Caco-2 (cell line): ENCODE data around the gene RIF1. TPM values are rescaled to one million over a fixed set of nuclear protein-coding genes. Genes with fewer than 3 reads are reported as not detected.

Source experiments
- BruUV-seq: library from RNA; stranded (reverse); fragments of 400-500 nt; replicated peaks from 2 replicates; lab custom pipeline; 2021; lab: Mats Ljungman, UMichigan
- CTCF ChIA-PET: fragments of 300-600 bp; sonication (Branson Sonifier 250); formaldehyde crosslinking; loops from one replicate; lab custom pipeline; 2022; ENCODE audit warnings: antibody characterized with exemption; lab: Charles Lee
- POLR2A ChIA-PET: fragments of 300-600 bp; sonication (Branson Sonifier 250); formaldehyde crosslinking; loops from one replicate; lab custom pipeline; 2022; ENCODE audit warnings: antibody characterized with exemption; lab: Charles Lee
- DNase-seq, 2 experiments: peaks; one replicate each; pipeline versions ENCODE4 v3.0.0 to v3.0.0-alpha.2; 2020 to 2022
- H3K27me3 ChIP-seq: replicated peaks from 2 replicates; pipeline ENCODE4 v1.6.0; 2011; ENCODE audit warnings: low read length; ENCODE audit not compliant: control insufficient read depth, insufficient read depth
- H3K36me3 ChIP-seq: 2 replicates; pipeline ENCODE4 v1.5.1; 2011; ENCODE audit warnings: low read length; ENCODE audit not compliant: control insufficient read depth, insufficient read depth
- H3K4me1 ChIP-seq: fragments of 250-450 bp; sonication (Bioruptor Pico); 2 replicates; pipeline ENCODE4 v1.5.1; 2020; ENCODE audit warnings: mild to moderate bottlenecking
- H3K4me3 ChIP-seq: 2 replicates; pipeline ENCODE4 v1.5.1; 2011; ENCODE audit warnings: low read depth, mild to moderate bottlenecking, control low read depth, low read length
- H3K9me3 ChIP-seq: fragments of 250-450 bp; sonication (Bioruptor Pico); 2 replicates; pipeline ENCODE4 v1.5.1; 2020; ENCODE audit warnings: mild to moderate bottlenecking, moderate library complexity
- H3K27ac Mint-ChIP-seq: one replicate; pipeline ENCODE4 v1.8.0; 2022; ENCODE audit warnings: mixed read lengths; ENCODE audit not compliant: unreplicated experiment
- H3K27me3 Mint-ChIP-seq: one replicate; pipeline ENCODE4 v1.8.0; 2022; ENCODE audit warnings: mixed read lengths; ENCODE audit not compliant: insufficient read depth, unreplicated experiment
- H3K36me3 Mint-ChIP-seq: one replicate; pipeline ENCODE4 v1.8.0; 2022; ENCODE audit warnings: mild to moderate bottlenecking, mixed read lengths; ENCODE audit not compliant: insufficient read depth, unreplicated experiment
- H3K4me1 Mint-ChIP-seq: one replicate; pipeline ENCODE4 v1.8.0; 2022; ENCODE audit warnings: low read depth, mixed read lengths; ENCODE audit not compliant: unreplicated experiment
- H3K4me3 Mint-ChIP-seq: one replicate; pipeline ENCODE4 v1.8.0; 2022; ENCODE audit warnings: mild to moderate bottlenecking, moderate library complexity, mixed read lengths; ENCODE audit not compliant: unreplicated experiment
- H3K9me3 Mint-ChIP-seq: one replicate; pipeline ENCODE4 v1.8.0; 2022; ENCODE audit warnings: mixed read lengths; ENCODE audit not compliant: unreplicated experiment
- intact Hi-C: fragments of 100-400 bp; cut with micrococcal nuclease; formaldehyde crosslinking; loops from one replicate; pipeline ENCODE4 v1.10.0; 2022; ENCODE audit not compliant: unreplicated experiment
- total RNA-seq: library from RNA; stranded (reverse); gene quantifications from 2 replicates; pipeline ENCODE4 v1.2.3, GENCODE V29; 2022
- TF ChIP-seq, protein P1 (sequence below), 2 experiments: fragments of 200-600 bp in 1 of 2; IDR thresholded peaks; 1 replicate in 1 of 2; 2 replicates in 1 of 2; pipeline versions ENCODE4 v1.5.1 to v1.8.0; 2011 to 2022; ENCODE audit warnings: antibody characterized with exemption in 1 of 2, control low read depth in 1 of 2, inconsistent platforms in 1 of 2, low read depth in 1 of 2, low read length in 1 of 2, mild to moderate bottlenecking in 1 of 2, moderate library complexity in 1 of 2; ENCODE audit not compliant: insufficient read depth in 1 of 2, severe bottlenecking in 1 of 2, unreplicated experiment in 1 of 2

RIF1 gene
- total RNA-seq, 1 experiment from 2014 or later: 63.9 TPM

DNA sequence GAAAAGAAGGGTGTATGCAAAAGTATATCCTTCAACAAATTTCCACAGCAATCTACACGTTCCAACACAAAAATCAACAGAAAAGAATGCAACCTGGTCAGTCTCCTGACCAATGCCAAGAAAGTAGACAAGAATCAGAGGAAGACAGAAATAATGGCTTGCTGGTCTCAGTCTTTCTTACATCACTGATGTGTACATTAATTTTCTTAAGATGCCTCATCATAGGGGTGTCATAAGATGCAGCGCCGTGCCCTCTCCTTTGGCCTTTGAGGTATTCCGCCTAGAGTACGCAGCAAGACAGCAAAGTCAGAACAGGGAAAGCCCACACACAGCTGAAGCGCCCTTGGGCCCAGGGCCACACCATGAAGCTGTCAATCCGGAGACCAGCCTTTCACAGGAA is 112.9 kb downstream of the RIF1 start:
- no peaks in the 10 kb centered on the region for H3K9me3 Mint-ChIP-seq
- H3K36me3 ChIP-seq: no peaks in the 10 kb centered on the region
- no peak for DNase-seq
- no peaks in the 10 kb centered on the region for H3K9me3 ChIP-seq
- H3K27me3 Mint-ChIP-seq: no peaks in the 10 kb centered on the region
- no peaks in the 10 kb centered on the region for H3K36me3 Mint-ChIP-seq
- CTCF ChIA-PET: no interaction called here
- no peaks in the 10 kb centered on the region for H3K4me1 Mint-ChIP-seq
- no TSS peak for BruUV-seq
- TF ChIP-seq, protein P1, sequence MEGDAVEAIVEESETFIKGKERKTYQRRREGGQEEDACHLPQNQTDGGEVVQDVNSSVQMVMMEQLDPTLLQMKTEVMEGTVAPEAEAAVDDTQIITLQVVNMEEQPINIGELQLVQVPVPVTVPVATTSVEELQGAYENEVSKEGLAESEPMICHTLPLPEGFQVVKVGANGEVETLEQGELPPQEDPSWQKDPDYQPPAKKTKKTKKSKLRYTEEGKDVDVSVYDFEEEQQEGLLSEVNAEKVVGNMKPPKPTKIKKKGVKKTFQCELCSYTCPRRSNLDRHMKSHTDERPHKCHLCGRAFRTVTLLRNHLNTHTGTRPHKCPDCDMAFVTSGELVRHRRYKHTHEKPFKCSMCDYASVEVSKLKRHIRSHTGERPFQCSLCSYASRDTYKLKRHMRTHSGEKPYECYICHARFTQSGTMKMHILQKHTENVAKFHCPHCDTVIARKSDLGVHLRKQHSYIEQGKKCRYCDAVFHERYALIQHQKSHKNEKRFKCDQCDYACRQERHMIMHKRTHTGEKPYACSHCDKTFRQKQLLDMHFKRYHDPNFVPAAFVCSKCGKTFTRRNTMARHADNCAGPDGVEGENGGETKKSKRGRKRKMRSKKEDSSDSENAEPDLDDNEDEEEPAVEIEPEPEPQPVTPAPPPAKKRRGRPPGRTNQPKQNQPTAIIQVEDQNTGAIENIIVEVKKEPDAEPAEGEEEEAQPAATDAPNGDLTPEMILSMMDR (IDR thresholded peaks at IDR 0.05; ENCODE audit: insufficient read depth in 1 of 2, low read depth in 1 of 2, low read length in 1 of 2, severe bottlenecking in 1 of 2, unreplicated experiment in 1 of 2): no peak
- no peak overlapping the region for H3K27ac Mint-ChIP-seq
- no peak overlapping the region for H3K4me3 ChIP-seq
- POLR2A ChIA-PET: no interaction called here
- H3K4me1 ChIP-seq: peaks cover 3% of the 10 kb centered on the region; the same call in 1 of the 2 replicates
- H3K27me3 ChIP-seq: no peaks in the 10 kb centered on the region
- intact Hi-C loops: no loop called here
- no peak overlapping the region for H3K4me3 Mint-ChIP-seq

DNA sequence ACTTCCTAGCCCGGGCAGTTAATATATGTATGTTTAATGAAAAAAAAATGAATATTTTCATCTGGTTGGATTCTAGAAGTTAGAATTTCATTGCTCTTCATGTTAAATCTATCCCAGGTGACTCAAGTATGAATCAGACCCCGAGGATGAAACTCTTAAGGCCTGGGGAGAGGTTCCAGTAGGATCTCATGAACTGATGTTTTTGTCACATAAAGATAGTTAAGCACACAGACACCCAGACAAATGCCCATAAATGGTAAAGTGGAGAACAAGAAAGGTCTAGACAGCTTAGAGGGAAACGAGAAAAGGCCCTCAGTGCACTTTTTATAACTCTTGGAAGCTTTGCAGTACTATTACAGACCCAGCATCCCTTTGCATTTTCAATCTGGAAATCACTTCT is 114.1 kb downstream of the RIF1 start:
- Mint-ChIP-seq H3K36me3 (no peaks in the 10 kb centered on the region), H3K4me1 (no peaks in the 10 kb centered on the region), H3K4me3 (no peak overlapping the region), H3K9me3 (no peaks in the 10 kb centered on the region), H3K27me3 (no peaks in the 10 kb centered on the region), H3K27ac (no peak overlapping the region)
- no peaks in the 10 kb centered on the region for H3K36me3 ChIP-seq
- H3K9me3 ChIP-seq: no peaks in the 10 kb centered on the region
- ChIA-PET CTCF (no interaction called here), POLR2A (no interaction called here)
- H3K4me1 ChIP-seq: peaks cover 3% of the 10 kb centered on the region; the same call in 1 of the 2 replicates
- no peak overlapping the region for H3K4me3 ChIP-seq
- intact Hi-C loops: no loop called here
- no peak for DNase-seq
- BruUV-seq: no TSS peak
- TF ChIP-seq, protein P1 (IDR thresholded peaks at IDR 0.05; ENCODE audit: insufficient read depth in 1 of 2, low read depth in 1 of 2, low read length in 1 of 2, severe bottlenecking in 1 of 2, unreplicated experiment in 1 of 2): no peak
- no peaks in the 10 kb centered on the region for H3K27me3 ChIP-seq

DNA sequence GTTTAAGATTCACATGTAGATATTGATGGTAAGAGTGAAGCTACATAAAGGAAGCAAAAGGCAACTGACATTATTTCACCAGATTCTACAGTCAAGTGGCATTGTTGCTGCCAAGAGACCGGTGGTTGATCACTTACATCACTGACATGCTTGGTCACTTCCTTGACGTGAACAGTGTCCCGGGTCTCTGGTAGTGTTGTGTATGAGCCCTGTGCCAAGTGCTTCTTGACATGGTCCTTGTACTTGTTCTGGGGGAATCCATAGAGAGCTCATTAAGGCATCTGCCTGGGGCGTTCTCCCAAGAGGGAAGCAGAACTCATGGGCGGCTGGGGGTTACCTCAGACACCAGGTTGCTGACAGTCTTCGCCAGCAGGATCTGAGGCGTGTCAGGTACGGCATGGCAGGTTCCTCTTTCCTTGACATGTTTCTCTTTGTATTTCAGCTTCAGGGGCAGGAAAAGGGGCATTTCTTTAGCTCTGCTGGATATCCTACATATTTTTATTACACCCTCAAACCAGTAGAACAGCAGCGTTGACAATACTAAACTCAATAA is 116.2 kb downstream of the RIF1 start:
- CTCF ChIA-PET: no interaction called here
- Mint-ChIP-seq H3K27me3 (no peaks in the 10 kb centered on the region), H3K4me1 (no peaks in the 10 kb centered on the region)

More for the DNA sequence above, 116.2 kb downstream of the RIF1 start:
- no peak overlapping the region for H3K4me3 ChIP-seq
- BruUV-seq: no TSS peak
- H3K27me3 ChIP-seq: no peaks in the 10 kb centered on the region
- H3K36me3 ChIP-seq: no peaks in the 10 kb centered on the region
- H3K9me3 ChIP-seq: no peaks in the 10 kb centered on the region
- Mint-ChIP-seq H3K27ac (no peak overlapping the region), H3K9me3 (no peaks in the 10 kb centered on the region), H3K4me3 (no peak overlapping the region), H3K36me3 (no peaks in the 10 kb centered on the region)
- no peak for DNase-seq
- TF ChIP-seq, protein P1 (IDR thresholded peaks at IDR 0.05; ENCODE audit: insufficient read depth in 1 of 2, low read depth in 1 of 2, low read length in 1 of 2, severe bottlenecking in 1 of 2, unreplicated experiment in 1 of 2): no peak
- intact Hi-C loops: no loop called here
- peaks cover 3% of the 10 kb centered on the region; the same call in 1 of the 2 replicates for H3K4me1 ChIP-seq
- POLR2A ChIA-PET: no interaction called here
